HFFc6 (cell line): ENCODE results near the gene DNAAF8. TPM values are rescaled to one million over a fixed set of nuclear protein-coding genes. Genes with fewer than 3 reads are reported as not detected.

Experiments used
- DNase-seq: peaks from one replicate; pipeline ENCODE4 v3.0.0-alpha.2; 2018
- H3K27ac Mint-ChIP-seq: 2 replicates; pipeline ENCODE4 v1.8.0; 2020; ENCODE audit warnings: mild to moderate bottlenecking, mixed read lengths
- H3K27me3 Mint-ChIP-seq: 2 replicates; pipeline ENCODE4 v1.8.0; 2021; ENCODE audit warnings: mild to moderate bottlenecking, moderate library complexity, mixed read lengths; ENCODE audit not compliant: insufficient read depth
- H3K36me3 Mint-ChIP-seq: 2 replicates; pipeline ENCODE4 v1.8.0; 2021; ENCODE audit warnings: low read depth, mixed read lengths
- H3K4me1 Mint-ChIP-seq: 2 replicates; pipeline ENCODE4 v1.8.0; 2020; ENCODE audit warnings: low read depth, mixed read lengths
- H3K4me3 Mint-ChIP-seq: 2 replicates; pipeline ENCODE4 v1.8.0; 2020; ENCODE audit warnings: mild to moderate bottlenecking, moderate library complexity, mixed read lengths
- H3K9me3 Mint-ChIP-seq: 2 replicates; pipeline ENCODE4 v1.8.0; 2020; ENCODE audit warnings: mild to moderate bottlenecking, mixed read lengths
- CTCF ChIP-seq: fragments of 200-600 bp; sonication (generic); IDR thresholded peaks from 2 replicates; pipeline ENCODE4 v1.5.0; 2021; ENCODE audit warnings: antibody characterized with exemption, mild to moderate bottlenecking
- total RNA-seq, 6 experiments: library from RNA; stranded (reverse); fragmentation: NEBNext Ultra II Directional; extraction: Animal tissue kit (Norgen Biotek cat#: 25700); gene quantifications; 2 replicates in 1 of 6; 3 replicates in 5 of 6; pipeline ENCODE4 v1.2.3, GENCODE V29; 2021

The DNAAF8 gene
- total RNA-seq, 6 experiments from 2014 or later = 1.1 to 2.8 (median 1.6) TPM

- Mint-ChIP-seq H3K4me1 (no peaks in the 10 kb centered on the region), H3K9me3 (peaks cover 5% of the 10 kb centered on the region; the same call in 1 of the 2 replicates), H3K27me3 (no peaks in the 10 kb centered on the region; the same call in none of the 2 replicates), H3K27ac (no peak overlapping the region), H3K4me3 (no peak overlapping the region), H3K36me3 (peaks cover 18% of the 10 kb centered on the region)
- no peak for DNase-seq
- TF ChIP-seq CTCF = no peak
These were observed 18.2 kb downstream of the DNAAF8 start for GRCh38 chr16:4752351-4753100.

DNA sequence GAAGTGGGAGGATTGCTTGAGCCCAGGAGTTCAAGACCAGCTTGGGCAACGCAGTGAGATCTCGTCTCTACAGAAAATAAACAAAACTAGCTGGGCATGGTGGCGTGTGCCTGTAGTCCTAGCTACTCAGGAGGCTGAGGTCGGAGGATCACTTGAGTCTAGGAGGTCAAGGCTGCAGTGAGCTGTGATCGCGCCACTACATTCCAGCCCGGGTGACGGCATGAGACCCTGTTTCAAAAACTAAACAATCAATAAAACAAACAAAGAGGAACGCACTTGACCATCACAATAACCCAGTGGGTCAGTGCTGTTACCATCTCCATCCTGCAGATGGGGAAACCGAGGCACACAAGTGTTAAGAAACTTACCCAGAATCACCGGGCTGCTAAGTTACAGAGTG, 18.9 kb downstream of the DNAAF8 start:
- Mint-ChIP-seq H3K27me3 (no peaks in the 10 kb centered on the region; the same call in none of the 2 replicates), H3K36me3 (peaks cover 18% of the 10 kb centered on the region), H3K4me3 (no peak overlapping the region), H3K27ac (no peak overlapping the region), H3K4me1 (no peaks in the 10 kb centered on the region), H3K9me3 (peaks cover 5% of the 10 kb centered on the region; the same call in 1 of the 2 replicates)
- TF ChIP-seq CTCF = no peak
- no peak for DNase-seq

- H3K4me1 Mint-ChIP-seq = no peaks in the 10 kb centered on the region
- TF ChIP-seq CTCF = no peak
- peaks cover 33% of the 10 kb centered on the region for H3K36me3 Mint-ChIP-seq
- H3K4me3 Mint-ChIP-seq = no peak overlapping the region
- no peak for DNase-seq
- H3K9me3 Mint-ChIP-seq = peaks cover 5% of the 10 kb centered on the region; the same call in 1 of the 2 replicates
- no peaks in the 10 kb centered on the region; the same call in none of the 2 replicates for H3K27me3 Mint-ChIP-seq
- H3K27ac Mint-ChIP-seq = no peak overlapping the region
These were observed 20.5 kb downstream of the DNAAF8 start for GRCh38 chr16:4754865-4755264.

- H3K27ac Mint-ChIP-seq = no peak overlapping the region
- TF ChIP-seq CTCF = no peak
- H3K9me3 Mint-ChIP-seq = peaks cover 5% of the 10 kb centered on the region; the same call in 1 of the 2 replicates
- no peaks in the 10 kb centered on the region for H3K4me1 Mint-ChIP-seq
- DNase-seq = no peak
- no peak overlapping the region for H3K4me3 Mint-ChIP-seq
- no peaks in the 10 kb centered on the region; the same call in none of the 2 replicates for H3K27me3 Mint-ChIP-seq
- peaks cover 39% of the 10 kb centered on the region for H3K36me3 Mint-ChIP-seq
These were observed 21.4 kb downstream of the DNAAF8 start for GRCh38 chr16:4755687-4756086.

DNA sequence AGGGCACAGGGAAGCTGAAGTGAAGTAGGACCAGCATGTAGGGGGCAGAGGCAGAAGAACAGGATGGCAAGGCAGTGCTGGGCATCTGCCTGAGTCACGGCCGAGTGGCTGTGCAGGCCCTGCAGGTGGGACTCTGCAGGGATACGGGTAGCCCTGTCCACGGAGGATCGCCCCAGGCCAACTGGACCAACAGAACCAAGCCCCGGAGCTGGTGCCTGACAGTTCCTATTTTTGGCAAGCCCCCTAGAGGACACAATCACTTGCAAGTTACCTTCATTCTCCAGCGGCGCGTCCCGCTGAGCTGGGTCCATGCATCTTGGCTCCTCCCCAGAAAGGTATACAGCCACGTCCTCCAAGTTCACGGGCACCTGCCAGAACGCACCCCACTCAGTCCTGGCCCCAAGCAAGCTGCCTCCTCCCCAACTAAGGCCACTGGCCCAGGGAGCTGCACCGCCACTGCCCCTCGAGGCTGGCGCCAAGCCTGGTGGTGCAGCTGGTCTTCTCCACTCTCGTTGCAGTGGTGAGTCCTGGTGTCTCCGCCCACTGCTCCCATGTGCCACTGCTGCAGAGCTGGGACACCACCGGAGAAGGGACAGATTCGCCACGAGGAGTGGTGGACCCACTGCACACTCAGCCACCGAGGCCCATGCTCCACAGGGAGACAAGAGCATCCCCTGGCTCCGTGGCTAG, 26.0 kb downstream of the DNAAF8 start:
- H3K27me3 Mint-ChIP-seq = no peaks in the 10 kb centered on the region; the same call in none of the 2 replicates
- TF ChIP-seq CTCF = peak; percentile 22
- no peak overlapping the region for H3K4me3 Mint-ChIP-seq
- no peak for DNase-seq
- H3K9me3 Mint-ChIP-seq = peaks cover 5% of the 10 kb centered on the region; the same call in 1 of the 2 replicates
- no peak overlapping the region for H3K27ac Mint-ChIP-seq
- no peaks in the 10 kb centered on the region for H3K4me1 Mint-ChIP-seq
- H3K36me3 Mint-ChIP-seq = peaks cover 38% of the 10 kb centered on the region
